Measurements from ENCODE around the gene VWA2.

Gene VWA2

GRCh38 chr10:114278884-114279191 is 39.8 kb downstream of the VWA2 start:
- Histone ChIP-seq H3K36me3 (ENCODE audit: insufficient read depth, low read depth, low read length) (no peaks in the 10 kb centered on the region), H3K4me1 (ENCODE audit: insufficient read depth, low read length) (no peaks in the 10 kb centered on the region), H3K4me3 (ENCODE audit: low read length) (no peak overlapping the region), H3K9ac (ENCODE audit: low read depth, low read length) (no peak overlapping the region; the same call in 1 of the 2 replicates), H3K9me3 (ENCODE audit: insufficient read depth, low read depth, low read length) (no peaks in the 10 kb centered on the region), H3K27me3 (ENCODE audit: insufficient read depth, low read length) (no peaks in the 10 kb centered on the region), H3K27ac (ENCODE audit: low read length) (no peak overlapping the region)

GRCh38 chr10:114279289-114279688 is 40.2 kb downstream of the VWA2 start:
- Histone ChIP-seq H3K4me3 (ENCODE audit: low read length) (no peak overlapping the region), H3K4me1 (ENCODE audit: insufficient read depth, low read length) (no peaks in the 10 kb centered on the region), H3K36me3 (ENCODE audit: insufficient read depth, low read depth, low read length) (no peaks in the 10 kb centered on the region), H3K27ac (ENCODE audit: low read length) (no peak overlapping the region), H3K9me3 (ENCODE audit: insufficient read depth, low read depth, low read length) (no peaks in the 10 kb centered on the region), H3K9ac (ENCODE audit: low read depth, low read length) (no peak overlapping the region), H3K27me3 (ENCODE audit: insufficient read depth, low read length) (no peaks in the 10 kb centered on the region)

- H3K27me3 ChIP-seq (ENCODE audit: insufficient read depth, low read length): no peaks in the 10 kb centered on the region
- no peaks in the 10 kb centered on the region for H3K4me1 ChIP-seq (ENCODE audit: insufficient read depth, low read length)
- H3K4me3 ChIP-seq (ENCODE audit: low read length): no peak overlapping the region
- H3K9ac ChIP-seq (ENCODE audit: low read depth, low read length): no peak overlapping the region
- H3K36me3 ChIP-seq (ENCODE audit: insufficient read depth, low read depth, low read length): no peaks in the 10 kb centered on the region
- no peaks in the 10 kb centered on the region for H3K9me3 ChIP-seq (ENCODE audit: insufficient read depth, low read depth, low read length)
- no peak overlapping the region for H3K27ac ChIP-seq (ENCODE audit: low read length)
Observed at GRCh38 chr10:114279901-114280644, 41.0 kb downstream of the VWA2 start.

- Histone ChIP-seq H3K9ac (ENCODE audit: low read depth, low read length) (no peak overlapping the region), H3K36me3 (ENCODE audit: insufficient read depth, low read depth, low read length) (no peaks in the 10 kb centered on the region), H3K9me3 (ENCODE audit: insufficient read depth, low read depth, low read length) (no peaks in the 10 kb centered on the region), H3K27me3 (ENCODE audit: insufficient read depth, low read length) (no peaks in the 10 kb centered on the region), H3K27ac (ENCODE audit: low read length) (no peak overlapping the region), H3K4me1 (ENCODE audit: insufficient read depth, low read length) (no peaks in the 10 kb centered on the region), H3K4me3 (ENCODE audit: low read length) (no peak overlapping the region)
Observed at GRCh38 chr10:114281006-114281405, 42.0 kb downstream of the VWA2 start.

- Histone ChIP-seq H3K36me3 (ENCODE audit: insufficient read depth, low read depth, low read length) (no peaks in the 10 kb centered on the region), H3K27me3 (ENCODE audit: insufficient read depth, low read length) (no peaks in the 10 kb centered on the region), H3K27ac (ENCODE audit: low read length) (no peak overlapping the region), H3K9me3 (ENCODE audit: insufficient read depth, low read depth, low read length) (no peaks in the 10 kb centered on the region), H3K9ac (ENCODE audit: low read depth, low read length) (no peak overlapping the region), H3K4me1 (ENCODE audit: insufficient read depth, low read length) (no peaks in the 10 kb centered on the region), H3K4me3 (ENCODE audit: low read length) (no peak overlapping the region)
Observed at GRCh38 chr10:114281461-114281860, 42.4 kb downstream of the VWA2 start.

- H3K9ac ChIP-seq (ENCODE audit: low read depth, low read length): no peak overlapping the region
- H3K9me3 ChIP-seq (ENCODE audit: insufficient read depth, low read depth, low read length): no peaks in the 10 kb centered on the region
- H3K4me3 ChIP-seq (ENCODE audit: low read length): no peak overlapping the region
- no peak overlapping the region for H3K27ac ChIP-seq (ENCODE audit: low read length)
- H3K27me3 ChIP-seq (ENCODE audit: insufficient read depth, low read length): no peaks in the 10 kb centered on the region
- no peaks in the 10 kb centered on the region for H3K36me3 ChIP-seq (ENCODE audit: insufficient read depth, low read depth, low read length)
- H3K4me1 ChIP-seq (ENCODE audit: insufficient read depth, low read length): no peaks in the 10 kb centered on the region
Observed at GRCh38 chr10:114282526-114282925, 43.5 kb downstream of the VWA2 start.

- no peaks in the 10 kb centered on the region for H3K4me1 ChIP-seq (ENCODE audit: insufficient read depth, low read length)
- H3K27ac ChIP-seq (ENCODE audit: low read length): no peak overlapping the region
- no peaks in the 10 kb centered on the region for H3K27me3 ChIP-seq (ENCODE audit: insufficient read depth, low read length)
- no peak overlapping the region for H3K9ac ChIP-seq (ENCODE audit: low read depth, low read length)
- no peak overlapping the region for H3K4me3 ChIP-seq (ENCODE audit: low read length)
- no peaks in the 10 kb centered on the region for H3K36me3 ChIP-seq (ENCODE audit: insufficient read depth, low read depth, low read length)
- no peaks in the 10 kb centered on the region for H3K9me3 ChIP-seq (ENCODE audit: insufficient read depth, low read depth, low read length)
Observed at GRCh38 chr10:114283091-114283490, 44.0 kb downstream of the VWA2 start.

GRCh38 chr10:114283535-114284234 is 44.6 kb downstream of the VWA2 start:
- Histone ChIP-seq H3K27me3 (ENCODE audit: insufficient read depth, low read length) (no peaks in the 10 kb centered on the region), H3K4me1 (ENCODE audit: insufficient read depth, low read length) (no peaks in the 10 kb centered on the region), H3K9me3 (ENCODE audit: insufficient read depth, low read depth, low read length) (no peaks in the 10 kb centered on the region), H3K9ac (ENCODE audit: low read depth, low read length) (no peak overlapping the region), H3K4me3 (ENCODE audit: low read length) (no peak overlapping the region), H3K27ac (ENCODE audit: low read length) (no peak overlapping the region), H3K36me3 (ENCODE audit: insufficient read depth, low read depth, low read length) (no peaks in the 10 kb centered on the region)

GRCh38 chr10:114284346-114285071 is 45.5 kb downstream of the VWA2 start:
- Histone ChIP-seq H3K4me1 (ENCODE audit: insufficient read depth, low read length) (no peaks in the 10 kb centered on the region), H3K9me3 (ENCODE audit: insufficient read depth, low read depth, low read length) (no peaks in the 10 kb centered on the region), H3K36me3 (ENCODE audit: insufficient read depth, low read depth, low read length) (no peaks in the 10 kb centered on the region), H3K27ac (ENCODE audit: low read length) (no peak overlapping the region), H3K9ac (ENCODE audit: low read depth, low read length) (no peak overlapping the region), H3K4me3 (ENCODE audit: low read length) (no peak overlapping the region), H3K27me3 (ENCODE audit: insufficient read depth, low read length) (no peaks in the 10 kb centered on the region)

GRCh38 chr10:114285961-114286441 is 46.9 kb downstream of the VWA2 start:
- Histone ChIP-seq H3K36me3 (ENCODE audit: insufficient read depth, low read depth, low read length) (no peaks in the 10 kb centered on the region), H3K4me3 (ENCODE audit: low read length) (no peak overlapping the region), H3K9me3 (ENCODE audit: insufficient read depth, low read depth, low read length) (no peaks in the 10 kb centered on the region), H3K27ac (ENCODE audit: low read length) (no peak overlapping the region), H3K4me1 (ENCODE audit: insufficient read depth, low read length) (no peaks in the 10 kb centered on the region), H3K9ac (ENCODE audit: low read depth, low read length) (no peak overlapping the region), H3K27me3 (ENCODE audit: insufficient read depth, low read length) (no peaks in the 10 kb centered on the region)

GRCh38 chr10:114286921-114287320 is 47.9 kb downstream of the VWA2 start:
- Histone ChIP-seq H3K4me3 (ENCODE audit: low read length) (no peak overlapping the region), H3K4me1 (ENCODE audit: insufficient read depth, low read length) (no peaks in the 10 kb centered on the region), H3K9ac (ENCODE audit: low read depth, low read length) (no peak overlapping the region), H3K9me3 (ENCODE audit: insufficient read depth, low read depth, low read length) (no peaks in the 10 kb centered on the region), H3K36me3 (ENCODE audit: insufficient read depth, low read depth, low read length) (no peaks in the 10 kb centered on the region), H3K27ac (ENCODE audit: low read length) (no peak overlapping the region), H3K27me3 (ENCODE audit: insufficient read depth, low read length) (no peaks in the 10 kb centered on the region)
